H1 (cell line): Measurements from ENCODE around the gene THAP7. TPM values are rescaled to one million over a fixed set of nuclear protein-coding genes. Genes with fewer than 3 reads are reported as not detected.
A peak's percentile ranks its signal among the peaks of the same experiment; 100 is the strongest.

Experiments
- ASH2L ChIP-seq: fragments of 200-600, 300-600 bp; sonication (generic); IDR thresholded peaks from one replicate; pipeline ENCODE4 v1.7.1; 2017; ENCODE audit warnings: low read length
- CBX8 ChIP-seq: fragments of 300-800, 300-1000 bp; sonication (generic); IDR thresholded peaks from 2 replicates; pipeline ENCODE4 v1.7.1; 2016; ENCODE audit warnings: low read depth, low read length, borderline replicate concordance
- CEBPB ChIP-seq: IDR thresholded peaks from 2 replicates; pipeline ENCODE4 v1.6.1; 2012; ENCODE audit warnings: low read depth, low read length
- CHD2 ChIP-seq: IDR thresholded peaks from 2 replicates; pipeline ENCODE4 v1.6.1; 2012; ENCODE audit warnings: low read length, improper control_type of control experiment
- CREB1 ChIP-seq: IDR thresholded peaks from 2 replicates; pipeline ENCODE4 v1.6.1; 2012; ENCODE audit warnings: inconsistent platforms
- EZH2 ChIP-seq: fragments of 200-600 bp; sonication (generic); IDR thresholded peaks from 2 replicates; pipeline ENCODE4 v1.7.1; 2012; ENCODE audit warnings: low read depth, mild to moderate bottlenecking, moderate library complexity, low read length, inconsistent platforms; ENCODE audit not compliant: severe bottlenecking
- GABPA ChIP-seq: IDR thresholded peaks from 2 replicates; pipeline ENCODE4 v1.6.1; 2011; ENCODE audit warnings: mild to moderate bottlenecking, low read length, moderate library complexity, borderline replicate concordance; ENCODE audit not compliant: insufficient read depth
- KDM4A ChIP-seq: IDR thresholded peaks from one replicate; pipeline ENCODE4 v1.7.1; 2012; ENCODE audit warnings: low read depth, mild to moderate bottlenecking, moderate library complexity, low read length, inconsistent platforms; ENCODE audit not compliant: severe bottlenecking
- MAFK ChIP-seq: IDR thresholded peaks from 2 replicates; pipeline ENCODE4 v1.6.1; 2012; ENCODE audit warnings: low read depth, mild to moderate bottlenecking, improper control_type of control experiment, low read length
- NRF1 ChIP-seq: IDR thresholded peaks from 2 replicates; pipeline ENCODE4 v1.6.1; 2011; ENCODE audit warnings: mild to moderate bottlenecking, low read depth, low read length, improper control_type of control experiment
- POLR2A ChIP-seq, 2 experiments: IDR thresholded peaks; 1 replicate in 1 of 2; 2 replicates in 1 of 2; pipeline ENCODE4 v1.6.1; 2011; ENCODE audit warnings: low read depth in 2 of 2, low read length in 2 of 2, mild to moderate bottlenecking in 2 of 2; ENCODE audit errors: control extremely low read depth in 1 of 2
- SIN3A ChIP-seq, 2 experiments: IDR thresholded peaks in 1 of 2; conservative IDR thresholded peaks in 1 of 2; 2 replicates each; pipeline ENCODE4 v1.6.1; 2011 to 2012; ENCODE audit warnings: low read length in 2 of 2, improper control_type of control experiment in 1 of 2, low read depth in 1 of 2, mild to moderate bottlenecking in 1 of 2
- SP2 ChIP-seq: IDR thresholded peaks from 2 replicates; pipeline ENCODE4 v1.6.1; 2012; ENCODE audit warnings: mild to moderate bottlenecking, low read length, inconsistent platforms
- TAF1 ChIP-seq: IDR thresholded peaks from 2 replicates; pipeline ENCODE4 v1.6.1; 2011; ENCODE audit warnings: mild to moderate bottlenecking, low read depth, low read length
- YY1 ChIP-seq: IDR thresholded peaks from 2 replicates; pipeline ENCODE4 v1.6.1; 2011; ENCODE audit warnings: low read depth, mild to moderate bottlenecking, low read length
- polyA plus RNA-seq, 7 experiments: library from polyadenylated mRNA; depleted of rRNA in 3 of 7; stranded (reverse) in 5 of 7; unstranded in 2 of 7; fragments of >200 nt in 5 of 7; fragments of 200-250 nt in 2 of 7; gene quantifications; 1 replicate in 5 of 7; 2 replicates in 1 of 7; 4 replicates in 1 of 7; pipeline versions ENCODE4 v1.2.1 to v1.2.3, GENCODE V29; 2011 to 2013; ENCODE audit warnings: missing spikeins in 2 of 7, mixed read lengths in 2 of 7
- total RNA-seq: library from RNA; stranded (reverse); fragmentation: NEBNext Ultra II Directional; extraction: Animal tissue kit (Norgen Biotek cat#: 25700); gene quantifications from 2 replicates; pipeline ENCODE4 v1.2.1, GENCODE V29; 2021
- TF ChIP-seq, protein P1 (sequence below): IDR thresholded peaks from 2 replicates; pipeline ENCODE4 v1.6.1; 2012; ENCODE audit warnings: inconsistent platforms
- TF ChIP-seq, protein P2 (sequence below): IDR thresholded peaks from 2 replicates; pipeline ENCODE4 v1.6.1; 2011; ENCODE audit warnings: low read depth, mild to moderate bottlenecking, low read length; ENCODE audit not compliant: insufficient read depth
- TF ChIP-seq, protein P3 (sequence below): IDR thresholded peaks from 2 replicates; pipeline ENCODE4 v1.6.1; 2011; ENCODE audit warnings: low read length, improper control_type of control experiment
- TF ChIP-seq, protein P4 (sequence below): IDR thresholded peaks from 2 replicates; pipeline ENCODE4 v1.6.1; 2012; ENCODE audit warnings: inconsistent platforms

THAP7 gene
- total and polyA plus RNA-seq, 2 of the 8 experiments (the other 6 are each of a cell fraction or from before 2014, with no cell fraction given) = 16.9 to 32.5 TPM

DNA sequence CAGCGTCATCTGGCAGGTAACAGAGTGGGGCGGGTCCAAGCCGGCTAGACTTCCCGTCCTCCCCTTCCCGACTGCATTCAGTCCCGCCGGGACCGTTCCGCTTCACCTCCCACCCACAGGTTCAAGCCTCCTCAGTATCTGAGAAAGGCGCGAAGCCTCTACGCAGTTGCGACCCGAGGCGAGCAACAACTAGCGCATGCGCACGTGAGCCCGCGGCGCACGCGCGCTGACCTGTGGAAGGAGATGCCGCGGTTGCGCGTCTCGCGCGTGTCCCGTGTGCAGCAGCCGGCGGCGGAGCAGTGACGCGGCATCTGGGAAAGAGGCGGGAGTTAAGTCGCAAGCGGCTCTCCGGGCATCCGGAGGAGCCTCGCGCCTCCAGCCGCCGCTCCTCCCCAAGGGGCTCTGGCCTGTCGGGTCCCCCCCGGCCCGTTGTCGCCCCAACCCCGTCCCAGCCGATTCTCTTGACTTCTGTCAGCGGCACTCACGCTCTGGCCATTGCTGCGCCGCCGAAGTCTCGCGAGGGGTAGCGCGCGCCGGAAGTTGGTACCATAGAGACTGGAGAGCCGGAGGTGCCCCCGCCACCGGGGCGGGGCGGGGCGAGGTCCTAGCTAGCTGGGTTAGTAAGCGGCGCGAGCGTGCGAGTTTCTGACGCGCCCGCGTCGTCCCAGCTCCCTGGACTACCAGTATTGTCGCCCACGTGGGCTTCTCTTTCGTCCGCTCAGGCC lies at the start of gene THAP7 (continued):
- peak; percentile 41; the same call in 1 of the 2 replicates for TF ChIP-seq YY1
- no peak for TF ChIP-seq CBX8
- TF ChIP-seq SIN3A (conservative IDR thresholded peaks at IDR 0.05 in 1 of 2, IDR thresholded peaks at IDR 0.05 in 1 of 2; ENCODE audit: low read depth in 1 of 2, low read length in 2 of 2) = peak in 1 of 2 experiments; percentile 89; a peak in 2 of 4 replicates
- no peak for TF ChIP-seq EZH2
- TF ChIP-seq, protein P1, sequence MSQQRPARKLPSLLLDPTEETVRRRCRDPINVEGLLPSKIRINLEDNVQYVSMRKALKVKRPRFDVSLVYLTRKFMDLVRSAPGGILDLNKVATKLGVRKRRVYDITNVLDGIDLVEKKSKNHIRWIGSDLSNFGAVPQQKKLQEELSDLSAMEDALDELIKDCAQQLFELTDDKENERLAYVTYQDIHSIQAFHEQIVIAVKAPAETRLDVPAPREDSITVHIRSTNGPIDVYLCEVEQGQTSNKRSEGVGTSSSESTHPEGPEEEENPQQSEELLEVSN = peak; percentile 91
- peak; percentile 91 for TF ChIP-seq CHD2
- TF ChIP-seq POLR2A (IDR thresholded peaks at IDR 0.05; ENCODE audit: control extremely low read depth in 1 of 2, low read depth in 2 of 2, low read length in 2 of 2) = peak; percentile 64 to 73
- TF ChIP-seq ASH2L = peak; percentile 80
- peak; percentile 65 for TF ChIP-seq TAF1
- TF ChIP-seq CEBPB = no peak
- TF ChIP-seq MAFK = no peak
- TF ChIP-seq, protein P2, sequence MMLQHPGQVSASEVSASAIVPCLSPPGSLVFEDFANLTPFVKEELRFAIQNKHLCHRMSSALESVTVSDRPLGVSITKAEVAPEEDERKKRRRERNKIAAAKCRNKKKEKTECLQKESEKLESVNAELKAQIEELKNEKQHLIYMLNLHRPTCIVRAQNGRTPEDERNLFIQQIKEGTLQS = 0 out of 2 replicates have a peak, but pooled peaks have one; percentile 8
- TF ChIP-seq NRF1 = peak; percentile 81
- TF ChIP-seq CREB1 = peak; percentile 78
- no peak for TF ChIP-seq GABPA
- peak; percentile 97 for TF ChIP-seq KDM4A
- TF ChIP-seq, protein P3, sequence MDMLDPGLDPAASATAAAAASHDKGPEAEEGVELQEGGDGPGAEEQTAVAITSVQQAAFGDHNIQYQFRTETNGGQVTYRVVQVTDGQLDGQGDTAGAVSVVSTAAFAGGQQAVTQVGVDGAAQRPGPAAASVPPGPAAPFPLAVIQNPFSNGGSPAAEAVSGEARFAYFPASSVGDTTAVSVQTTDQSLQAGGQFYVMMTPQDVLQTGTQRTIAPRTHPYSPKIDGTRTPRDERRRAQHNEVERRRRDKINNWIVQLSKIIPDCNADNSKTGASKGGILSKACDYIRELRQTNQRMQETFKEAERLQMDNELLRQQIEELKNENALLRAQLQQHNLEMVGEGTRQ = 0 out of 2 replicates have a peak, but pooled peaks have one; percentile 23
- TF ChIP-seq, protein P4, sequence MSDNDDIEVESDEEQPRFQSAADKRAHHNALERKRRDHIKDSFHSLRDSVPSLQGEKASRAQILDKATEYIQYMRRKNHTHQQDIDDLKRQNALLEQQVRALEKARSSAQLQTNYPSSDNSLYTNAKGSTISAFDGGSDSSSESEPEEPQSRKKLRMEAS = peak; percentile 90
- peak; percentile 17; the same call in 1 of the 2 replicates for TF ChIP-seq SP2
